SK-N-SH (cell line): ENCODE results near the gene PPDPF. TPM values are rescaled to one million over a fixed set of nuclear protein-coding genes. Genes with fewer than 3 reads are reported as not detected.

Source experiments
- CTCF ChIA-PET: fragments of 300-600, 350-600 bp; formaldehyde crosslinking; extraction: SDS; loops from one replicate; lab custom pipeline; 2021; lab: Yijun Ruan, JAX
- POLR2A ChIA-PET: fragments of 350-600 bp; sonication (Branson Sonifier 250); formaldehyde crosslinking; extraction: SDS; loops from one replicate; lab custom pipeline; 2020; ENCODE audit warnings: antibody characterized with exemption, inconsistent platforms; lab: Yijun Ruan, JAX
- DNase-seq: peaks from one replicate; pipeline ENCODE4 v3.0.0; 2012
- H2AFZ ChIP-seq: fragments of 200-600 bp; sonication (generic); 2 replicates; pipeline ENCODE4 v1.8.1; 2016; ENCODE audit warnings: antibody characterized with exemption, mild to moderate bottlenecking, low read depth
- H3F3A ChIP-seq: fragments of 200-600 bp; sonication (generic); replicated peaks from 2 replicates; pipeline ENCODE3; 2016; ENCODE audit warnings: antibody characterized with exemption, mild to moderate bottlenecking; ENCODE audit not compliant: insufficient read depth
- H3K27ac ChIP-seq, 2 experiments: fragments of 200-500 bp in 1 of 2; fragments of 200-600 bp in 1 of 2; sonication (Bioruptor generic) in 1 of 2; sonication (generic), shearing (Covaris generic) in 1 of 2; 2 replicates each; pipeline versions ENCODE4 v1.5.1 to v1.6.1; 2014 to 2016; ENCODE audit warnings: low read depth in 2 of 2, inconsistent platforms in 1 of 2, low read length in 1 of 2, mild to moderate bottlenecking in 1 of 2, mixed read lengths in 1 of 2
- H3K27me3 ChIP-seq: fragments of 200-600 bp; sonication (generic), shearing (Covaris generic); 2 replicates; pipeline ENCODE4 v1.6.1; 2016; ENCODE audit warnings: mixed run types; ENCODE audit not compliant: insufficient read depth
- H3K36me3 ChIP-seq, 2 experiments: fragments of 200-500 bp in 1 of 2; fragments of 200-600 bp in 1 of 2; sonication (Bioruptor generic) in 1 of 2; sonication (generic) in 1 of 2; replicated peaks in 1 of 2; 2 replicates each; pipeline versions ENCODE3 to v1.5.1; 2014 to 2016; ENCODE audit warnings: low read length in 1 of 2, mild to moderate bottlenecking in 1 of 2; ENCODE audit not compliant: insufficient read depth in 2 of 2, control insufficient read depth in 1 of 2
- H3K4me1 ChIP-seq, 2 experiments: fragments of 200-500 bp in 1 of 2; fragments of 200-600 bp in 1 of 2; sonication (Bioruptor generic) in 1 of 2; sonication (generic), shearing (Covaris generic) in 1 of 2; 2 replicates each; pipeline versions ENCODE4 v1.5.1 to v1.6.1; 2014 to 2016; ENCODE audit warnings: low read depth in 1 of 2, low read length in 1 of 2, mixed run types in 1 of 2; ENCODE audit not compliant: insufficient read depth in 2 of 2, control insufficient read depth in 1 of 2
- H3K4me2 ChIP-seq: fragments of 200-600 bp; sonication (generic), shearing (Covaris generic); 2 replicates; pipeline ENCODE4 v1.6.1; 2017; ENCODE audit warnings: mixed run types
- H3K4me3 ChIP-seq, 2 experiments: fragments of 200-500 bp in 1 of 2; fragments of 200-600 bp in 1 of 2; sonication (Bioruptor generic) in 1 of 2; sonication (generic), shearing (Covaris generic) in 1 of 2; 2 replicates each; pipeline versions ENCODE4 v1.5.1 to v1.8.1; 2014 to 2016; ENCODE audit warnings: low read depth in 2 of 2, inconsistent platforms in 1 of 2, low read length in 1 of 2, mild to moderate bottlenecking in 1 of 2, mixed read lengths in 1 of 2, moderate library complexity in 1 of 2
- H3K79me2 ChIP-seq: fragments of 200-600 bp; sonication (generic); 2 replicates; pipeline ENCODE4 v1.8.1; 2017; ENCODE audit warnings: mild to moderate bottlenecking; ENCODE audit not compliant: insufficient read depth
- H3K9ac ChIP-seq: fragments of 200-600 bp; sonication (generic); 2 replicates; pipeline ENCODE4 v1.6.1; 2017; ENCODE audit warnings: mixed run types
- H3K9me2 ChIP-seq: fragments of 200-600 bp; sonication (generic); 2 replicates; pipeline ENCODE4 v1.6.1; 2017; ENCODE audit warnings: mixed run types
- H3K9me3 ChIP-seq: fragments of 200-600 bp; sonication (generic); 2 replicates; pipeline ENCODE4 v1.6.1; 2017; ENCODE audit warnings: mixed run types, mild to moderate bottlenecking, moderate library complexity
- H4K20me1 ChIP-seq: fragments of 200-600 bp; sonication (generic); 2 replicates; pipeline ENCODE4 v1.6.1; 2017; ENCODE audit warnings: mild to moderate bottlenecking, mixed run types; ENCODE audit not compliant: insufficient read depth
- CHD2 ChIP-seq: fragments of 150-350 bp; IDR thresholded peaks from 2 replicates; pipeline ENCODE4 v1.6.1; 2018; ENCODE audit warnings: low read length; ENCODE audit not compliant: partially characterized antibody
- CTCF ChIP-seq: fragments of 200-600 bp; sonication (generic); IDR thresholded peaks from 2 replicates; pipeline ENCODE4 v1.6.1; 2017; ENCODE audit warnings: antibody characterized with exemption, mild to moderate bottlenecking, moderate library complexity
- EZH2phosphoT487 ChIP-seq: fragments of 200-600 bp; sonication (generic); IDR thresholded peaks from 2 replicates; pipeline ENCODE4 v1.6.1; 2017; ENCODE audit warnings: low read depth, mixed run types, mild to moderate bottlenecking, antibody characterized with exemption, moderate library complexity, borderline replicate concordance
- FOSL2 ChIP-seq: IDR thresholded peaks from 2 replicates; pipeline ENCODE4 v1.4.0; 2012; ENCODE audit warnings: low read depth, mild to moderate bottlenecking, moderate library complexity, borderline replicate concordance
- GABPA ChIP-seq: IDR thresholded peaks from 2 replicates; pipeline ENCODE4 v1.4.0; 2012; ENCODE audit warnings: low read depth, mild to moderate bottlenecking
- GATA2 ChIP-seq: sonication (generic); formaldehyde crosslinking; IDR thresholded peaks from 2 replicates; pipeline ENCODE4 v1.5.0; 2020; ENCODE audit warnings: mild to moderate bottlenecking, missing genetic modification reagents
- IRF3 ChIP-seq: fragments of 150-350 bp; IDR thresholded peaks from 2 replicates; pipeline ENCODE4 v1.6.1; 2016; ENCODE audit warnings: mild to moderate bottlenecking, low read depth, low read length
- MXI1 ChIP-seq: IDR thresholded peaks from 2 replicates; pipeline ENCODE4 v1.6.1; 2012; ENCODE audit warnings: mild to moderate bottlenecking, low read depth, low read length, improper control_type of control experiment
- NFIC ChIP-seq: IDR thresholded peaks from 2 replicates; pipeline ENCODE4 v1.4.0; 2012; ENCODE audit warnings: borderline replicate concordance
- POLR2AphosphoS5 ChIP-seq: IDR thresholded peaks from 2 replicates; pipeline ENCODE4 v1.6.1; 2012; ENCODE audit warnings: low read depth, low read length
- RAD21 ChIP-seq: IDR thresholded peaks from 2 replicates; pipeline ENCODE4 v1.6.1; 2012; ENCODE audit warnings: mild to moderate bottlenecking, low read length
- RCOR1 ChIP-seq: fragments of 150-350 bp; IDR thresholded peaks from 2 replicates; pipeline ENCODE4 v1.6.1; 2017; ENCODE audit warnings: antibody characterized with exemption, low read length
- RFX5 ChIP-seq: IDR thresholded peaks from 2 replicates; pipeline ENCODE4 v1.6.1; 2012; ENCODE audit warnings: mild to moderate bottlenecking, improper control_type of control experiment, low read length
- SMC3 ChIP-seq: IDR thresholded peaks from 2 replicates; pipeline ENCODE4 v1.6.1; 2012; ENCODE audit warnings: low read depth, low read length, improper control_type of control experiment
- TCF12 ChIP-seq: IDR thresholded peaks from 2 replicates; pipeline ENCODE4 v1.4.0; 2012
- USF2 ChIP-seq: fragments of 150-350 bp; IDR thresholded peaks from 2 replicates; pipeline ENCODE4 v1.6.1; 2017; ENCODE audit warnings: antibody characterized with exemption, low read length, low read depth, borderline replicate concordance
- YY1 ChIP-seq: IDR thresholded peaks from 2 replicates; pipeline ENCODE4 v1.4.0; 2012; ENCODE audit warnings: low read depth, mild to moderate bottlenecking
- WGBS: methylation state at CpG from one replicate; pipeline ENCODE4 v1.1.6; 2017; ENCODE audit warnings: low lambda C conversion rate; 5-methylcytosine and 5-hydroxymethylcytosine counted together
- polyA plus RNA-seq, 3 experiments: library from polyadenylated mRNA; depleted of rRNA; stranded (reverse); fragments of >200 nt; gene quantifications; 2 replicates each; pipeline ENCODE4 v1.2.3, GENCODE V29; 2012
- TF ChIP-seq, protein P1 (sequence below): IDR thresholded peaks from 2 replicates; pipeline ENCODE4 v1.6.1; 2012; ENCODE audit warnings: mild to moderate bottlenecking, low read depth, low read length, moderate library complexity

The PPDPF gene
- polyA plus RNA-seq, 1 of the 3 experiments (the other 2 are of a cell fraction), result 71.4 TPM

DNA sequence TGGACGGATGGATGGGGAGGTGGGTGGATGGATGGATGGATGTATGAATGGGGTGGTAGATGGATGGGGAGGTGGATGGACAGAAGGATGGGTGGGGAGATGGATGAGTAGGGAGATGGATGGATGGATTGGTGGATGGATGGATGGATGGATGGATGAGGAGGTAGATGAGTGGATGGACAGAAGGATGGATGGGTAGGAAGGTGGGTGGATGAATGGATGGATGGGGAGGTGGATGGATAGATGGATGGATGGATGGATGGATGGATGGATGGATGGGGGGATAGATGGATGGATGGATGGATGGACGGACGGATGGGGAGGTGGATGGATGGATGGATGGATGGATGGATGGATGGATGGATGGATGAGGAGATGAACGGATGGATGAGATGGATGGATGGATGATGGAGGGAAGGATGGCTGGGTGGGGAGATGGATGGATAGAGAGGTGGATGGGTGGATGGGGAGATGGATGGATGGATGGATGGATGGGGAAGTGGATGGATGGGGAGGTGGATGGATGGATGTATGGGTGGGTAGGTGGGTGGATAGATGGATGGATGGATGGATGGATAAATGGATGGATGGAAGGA is 28.8 kb upstream of the PPDPF start:
- no peaks in the 10 kb centered on the region for H3F3A ChIP-seq
- H3K79me2 ChIP-seq, result no peaks in the 10 kb centered on the region
- H3K27me3 ChIP-seq, result no peaks in the 10 kb centered on the region
- no peak for DNase-seq
- no peak overlapping the region for H2AFZ ChIP-seq
- POLR2A ChIA-PET, result no interaction called here
- WGBS, result 65% methylated on average over 4 of the region's 4 CpGs
- no peaks in the 10 kb centered on the region for H4K20me1 ChIP-seq
- no peaks in the 10 kb centered on the region for H3K9me3 ChIP-seq
- CTCF ChIA-PET, result no interaction called here
- H3K4me2 ChIP-seq, result no peak overlapping the region
- no peak overlapping the region for H3K4me3 ChIP-seq
- peaks cover 0 to 6% of the 10 kb centered on the region in 2 experiments for H3K36me3 ChIP-seq
- H3K9me2 ChIP-seq, result no peaks in the 10 kb centered on the region
- H3K4me1 ChIP-seq, result peaks cover 0 to 11% of the 10 kb centered on the region in 2 experiments; a peak in 1 of 4 replicates
- TF ChIP-seq GATA2 (CRISPR knock-in tag) (no peak), MXI1 (no peak), RCOR1 (no peak), TCF12 (no peak), RFX5 (no peak), SMC3 (no peak), USF2 (no peak), NFIC (no peak), CTCF (no peak), FOSL2 (no peak), CHD2 (no peak), YY1 (no peak), EZH2phosphoT487 (no peak), IRF3 (no peak), GABPA (no peak), POLR2AphosphoS5 (no peak), RAD21 (no peak)
- TF ChIP-seq, protein P1, sequence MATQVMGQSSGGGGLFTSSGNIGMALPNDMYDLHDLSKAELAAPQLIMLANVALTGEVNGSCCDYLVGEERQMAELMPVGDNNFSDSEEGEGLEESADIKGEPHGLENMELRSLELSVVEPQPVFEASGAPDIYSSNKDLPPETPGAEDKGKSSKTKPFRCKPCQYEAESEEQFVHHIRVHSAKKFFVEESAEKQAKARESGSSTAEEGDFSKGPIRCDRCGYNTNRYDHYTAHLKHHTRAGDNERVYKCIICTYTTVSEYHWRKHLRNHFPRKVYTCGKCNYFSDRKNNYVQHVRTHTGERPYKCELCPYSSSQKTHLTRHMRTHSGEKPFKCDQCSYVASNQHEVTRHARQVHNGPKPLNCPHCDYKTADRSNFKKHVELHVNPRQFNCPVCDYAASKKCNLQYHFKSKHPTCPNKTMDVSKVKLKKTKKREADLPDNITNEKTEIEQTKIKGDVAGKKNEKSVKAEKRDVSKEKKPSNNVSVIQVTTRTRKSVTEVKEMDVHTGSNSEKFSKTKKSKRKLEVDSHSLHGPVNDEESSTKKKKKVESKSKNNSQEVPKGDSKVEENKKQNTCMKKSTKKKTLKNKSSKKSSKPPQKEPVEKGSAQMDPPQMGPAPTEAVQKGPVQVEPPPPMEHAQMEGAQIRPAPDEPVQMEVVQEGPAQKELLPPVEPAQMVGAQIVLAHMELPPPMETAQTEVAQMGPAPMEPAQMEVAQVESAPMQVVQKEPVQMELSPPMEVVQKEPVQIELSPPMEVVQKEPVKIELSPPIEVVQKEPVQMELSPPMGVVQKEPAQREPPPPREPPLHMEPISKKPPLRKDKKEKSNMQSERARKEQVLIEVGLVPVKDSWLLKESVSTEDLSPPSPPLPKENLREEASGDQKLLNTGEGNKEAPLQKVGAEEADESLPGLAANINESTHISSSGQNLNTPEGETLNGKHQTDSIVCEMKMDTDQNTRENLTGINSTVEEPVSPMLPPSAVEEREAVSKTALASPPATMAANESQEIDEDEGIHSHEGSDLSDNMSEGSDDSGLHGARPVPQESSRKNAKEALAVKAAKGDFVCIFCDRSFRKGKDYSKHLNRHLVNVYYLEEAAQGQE, result no peak
- TF ChIP-seq, all 33 proteins: peak for 0
- Histone ChIP-seq H3K27ac (no peak overlapping the region), H3K9ac (no peak overlapping the region)
